H7 (cell line): ENCODE data around the gene BBX. TPM values are rescaled to one million over a fixed set of nuclear protein-coding genes. Genes with fewer than 3 reads are reported as not detected.

Experiments used
- DNase-seq: peaks from one replicate; pipeline ENCODE4 v3.0.0; 2012
- H3K27me3 ChIP-seq: 2 replicates; pipeline ENCODE4 v1.6.0; 2011; ENCODE audit warnings: mild to moderate bottlenecking, low read length; ENCODE audit not compliant: control insufficient read depth, insufficient read depth
- H3K36me3 ChIP-seq: replicated peaks from 2 replicates; pipeline ENCODE4 v1.5.1; 2011; ENCODE audit warnings: low read length; ENCODE audit not compliant: control insufficient read depth, insufficient read depth
- H3K4me3 ChIP-seq: 2 replicates; pipeline ENCODE4 v1.5.1; 2011; ENCODE audit warnings: low read depth, mild to moderate bottlenecking, control low read depth, low read length, moderate library complexity; ENCODE audit not compliant: insufficient read depth
- total RNA-seq: library from RNA; depleted of rRNA; stranded (reverse); fragments of >200 nt; shearing (Covaris generic); gene quantifications from 2 replicates; pipeline ENCODE4 v1.2.3, GENCODE V29; 2014; rRNA removed

BBX gene
- 22.2 and 38.4 TPM in 2 replicates for total RNA-seq

DNA sequence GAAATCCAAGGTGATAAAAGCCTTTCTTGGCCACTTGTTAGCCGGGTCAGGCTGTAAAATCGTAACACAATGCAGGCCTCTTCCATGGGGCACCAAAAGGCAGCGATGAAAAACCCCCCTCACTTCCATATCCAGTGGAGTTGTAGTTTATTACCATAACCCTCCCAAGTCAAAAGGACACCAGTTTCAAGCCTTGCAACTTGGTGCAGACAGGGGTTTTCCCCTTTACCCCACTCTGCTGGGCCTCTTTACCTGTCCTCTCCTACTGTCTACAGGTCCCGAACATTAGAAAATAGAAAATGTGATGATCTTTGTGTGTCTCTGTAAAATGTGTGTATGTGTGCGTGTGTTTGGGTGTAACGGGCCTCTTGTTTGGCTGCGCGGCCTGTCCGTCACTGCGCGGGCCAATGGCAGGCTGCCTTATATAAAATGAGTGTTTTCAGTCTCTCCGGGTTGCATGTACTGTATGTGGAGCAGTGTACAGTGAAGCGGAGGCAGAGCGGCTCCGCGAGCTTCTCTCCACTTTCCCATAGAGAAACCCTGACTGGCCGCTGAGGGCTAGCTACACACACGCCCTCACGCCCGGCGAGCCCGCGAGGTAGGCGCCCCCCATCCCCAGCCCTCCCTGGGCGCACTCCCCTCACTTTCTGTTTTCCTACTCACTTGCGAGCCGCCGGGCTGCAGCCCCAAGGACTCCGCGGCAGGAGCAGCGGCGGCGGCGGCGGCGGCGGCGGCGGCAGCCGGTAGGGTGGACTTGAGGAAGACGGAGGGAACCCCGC lies at the start of gene BBX:
Gene BBX, plus strand, starts transcription at position 453 of the 779 bp plus-strand sequence. CDS start 187,499 bp downstream, outside the sequence.
- DNase-seq: peak; percentile 82
- peaks cover 10% of the 10 kb centered on the region for H3K27me3 ChIP-seq
- no peaks in the 10 kb centered on the region; the same call in 1 of the 2 replicates for H3K36me3 ChIP-seq
- peak within 1 kb of the TSS; percentile 92 for H3K4me3 ChIP-seq

DNA sequence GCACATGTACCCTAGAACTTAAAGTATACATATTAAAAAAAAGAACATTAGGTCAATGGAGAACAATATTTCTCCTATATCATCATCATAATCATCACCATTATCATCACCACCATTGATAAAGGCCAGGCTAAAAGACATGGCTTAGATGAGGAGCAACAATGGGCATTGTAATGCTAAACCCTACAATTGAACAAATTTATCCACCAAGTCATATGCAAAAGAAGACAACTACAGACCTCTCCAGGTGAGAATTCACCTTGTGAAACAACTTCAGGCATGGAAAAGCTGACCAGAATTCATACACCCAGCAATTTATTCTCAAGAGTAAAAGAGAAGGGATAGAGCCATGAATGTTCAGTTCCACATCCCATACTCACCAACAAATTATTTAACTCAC lies 46.3 kb upstream of the BBX start:
- Histone ChIP-seq H3K36me3 (no peaks in the 10 kb centered on the region), H3K4me3 (no peak overlapping the region), H3K27me3 (no peaks in the 10 kb centered on the region)
- no peak for DNase-seq

DNA sequence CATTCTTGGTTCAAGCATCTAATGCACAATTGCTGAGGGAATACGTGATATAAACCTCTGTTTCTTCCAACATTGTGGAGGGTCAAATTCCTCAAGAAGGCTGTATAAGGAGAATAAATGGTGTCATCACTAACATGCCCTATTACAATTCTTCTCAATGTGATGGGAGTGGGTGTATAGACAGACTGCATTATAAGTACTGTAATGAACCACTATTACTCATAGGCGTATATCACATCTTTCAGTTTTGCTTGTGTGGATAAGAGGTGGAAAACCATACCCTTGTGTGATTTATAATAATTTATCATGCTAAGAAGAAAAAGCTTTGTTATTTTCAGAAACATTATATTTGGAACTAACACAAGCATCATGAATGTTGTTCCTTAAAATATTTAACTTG lies 35.3 kb upstream of the BBX start:
- Histone ChIP-seq H3K36me3 (no peaks in the 10 kb centered on the region), H3K4me3 (no peak overlapping the region), H3K27me3 (no peaks in the 10 kb centered on the region)
- no peak for DNase-seq

DNA sequence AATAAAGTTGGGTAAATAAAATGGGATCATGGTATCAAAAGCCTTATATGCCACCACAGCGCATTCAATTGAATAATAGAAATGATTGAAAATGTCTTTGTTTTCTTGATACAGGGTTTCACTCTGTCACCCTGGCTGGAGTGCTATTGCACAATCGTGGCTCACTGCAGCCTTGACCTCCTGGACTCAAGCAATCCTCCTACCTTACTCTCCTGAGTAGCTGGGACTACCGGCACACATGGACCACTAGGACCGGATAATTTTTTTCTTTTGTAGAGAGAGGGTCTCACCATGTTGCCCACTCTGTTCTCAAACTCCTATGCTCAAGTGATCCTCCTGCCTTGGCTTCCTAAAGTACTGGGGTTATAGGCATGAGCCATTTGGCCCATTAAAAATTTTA lies 33.8 kb upstream of the BBX start:
- Histone ChIP-seq H3K36me3 (no peaks in the 10 kb centered on the region), H3K4me3 (no peak overlapping the region), H3K27me3 (no peaks in the 10 kb centered on the region)
- no peak for DNase-seq

DNA sequence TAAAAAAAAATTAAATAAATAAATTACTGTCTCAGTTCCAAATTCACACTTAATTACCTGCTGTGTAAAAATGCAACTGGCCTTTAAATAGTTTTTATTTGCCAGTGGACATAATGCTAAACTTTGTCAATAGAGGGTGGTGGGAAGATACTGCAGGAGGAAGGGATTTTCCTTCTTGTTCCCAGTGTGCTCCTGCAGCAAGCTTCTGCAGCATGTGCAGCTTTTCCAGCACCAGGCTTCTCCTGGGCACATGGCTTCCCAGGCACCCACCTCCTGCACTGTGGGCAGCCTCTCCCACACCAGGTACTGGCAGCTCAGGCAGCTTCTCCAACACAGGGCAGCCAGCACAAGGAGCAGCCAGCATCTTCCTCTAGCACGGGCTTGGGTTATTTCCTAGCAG lies 29.6 kb upstream of the BBX start:
- H3K36me3 ChIP-seq: no peaks in the 10 kb centered on the region
- no peak overlapping the region for H3K4me3 ChIP-seq
- H3K27me3 ChIP-seq: no peaks in the 10 kb centered on the region; the same call in 1 of the 2 replicates
- no peak for DNase-seq

DNA sequence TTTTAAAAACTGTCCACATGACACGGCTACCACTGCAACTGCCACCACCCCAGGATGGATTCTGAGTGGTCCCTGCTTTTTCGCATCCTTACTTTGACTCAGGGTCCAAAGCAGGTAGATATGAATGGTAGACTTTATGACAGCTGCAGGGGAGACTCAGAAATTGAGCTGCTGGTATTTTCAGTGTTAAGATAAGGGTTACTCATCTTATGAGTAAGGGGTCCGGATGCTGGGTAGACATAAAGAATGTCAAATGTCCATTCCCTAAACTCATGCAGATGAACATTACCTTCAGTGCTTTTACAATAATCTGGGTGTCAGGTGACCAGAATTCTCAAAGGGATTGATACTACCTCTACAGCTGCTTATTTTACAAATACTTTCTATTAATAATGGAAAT lies 25.9 kb upstream of the BBX start:
- Histone ChIP-seq H3K36me3 (no peaks in the 10 kb centered on the region), H3K27me3 (no peaks in the 10 kb centered on the region; the same call in 1 of the 2 replicates), H3K4me3 (no peak overlapping the region)
- DNase-seq: no peak

DNA sequence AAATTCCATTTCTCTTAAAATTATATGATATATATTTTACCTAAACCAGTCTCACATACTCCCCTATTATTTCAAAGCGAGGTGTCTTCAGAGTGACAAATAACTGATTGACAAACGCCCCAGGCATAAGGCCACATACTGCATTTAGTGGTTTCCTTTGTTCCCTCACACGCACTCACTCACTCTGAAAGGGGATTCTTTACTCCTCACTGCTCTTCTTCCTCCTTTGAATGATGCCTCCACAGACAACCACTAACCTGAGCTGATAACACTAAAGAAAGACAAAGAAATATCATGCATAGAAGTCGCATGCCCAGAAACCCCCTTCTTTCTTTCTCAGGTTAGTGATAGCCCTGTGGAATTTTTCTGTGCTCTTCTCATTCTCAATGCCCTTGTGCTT lies 24.1 kb upstream of the BBX start:
- Histone ChIP-seq H3K4me3 (no peak overlapping the region), H3K27me3 (no peaks in the 10 kb centered on the region; the same call in 1 of the 2 replicates), H3K36me3 (no peaks in the 10 kb centered on the region)
- DNase-seq: peak; percentile 13

DNA sequence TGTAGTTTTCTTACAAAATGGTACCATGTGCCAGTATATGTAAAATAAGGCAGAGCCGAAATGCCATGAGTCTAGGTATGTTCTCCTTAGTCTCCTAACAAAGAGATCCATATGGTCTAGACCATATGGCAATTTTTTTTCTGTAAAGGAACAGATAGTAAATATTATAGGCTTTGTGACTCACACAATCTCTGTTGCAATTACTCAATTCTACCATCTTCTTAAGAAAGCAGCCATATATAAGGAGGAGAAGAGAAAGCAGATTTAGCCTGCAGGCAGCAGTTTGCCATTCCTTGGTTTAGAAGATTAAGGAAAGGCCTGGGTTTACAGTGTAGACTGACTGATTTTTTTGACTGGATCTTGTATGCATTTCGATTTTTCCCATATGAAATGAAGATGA lies 16.3 kb upstream of the BBX start:
- no peak for DNase-seq
- Histone ChIP-seq H3K4me3 (no peak overlapping the region), H3K27me3 (no peaks in the 10 kb centered on the region), H3K36me3 (no peaks in the 10 kb centered on the region)

DNA sequence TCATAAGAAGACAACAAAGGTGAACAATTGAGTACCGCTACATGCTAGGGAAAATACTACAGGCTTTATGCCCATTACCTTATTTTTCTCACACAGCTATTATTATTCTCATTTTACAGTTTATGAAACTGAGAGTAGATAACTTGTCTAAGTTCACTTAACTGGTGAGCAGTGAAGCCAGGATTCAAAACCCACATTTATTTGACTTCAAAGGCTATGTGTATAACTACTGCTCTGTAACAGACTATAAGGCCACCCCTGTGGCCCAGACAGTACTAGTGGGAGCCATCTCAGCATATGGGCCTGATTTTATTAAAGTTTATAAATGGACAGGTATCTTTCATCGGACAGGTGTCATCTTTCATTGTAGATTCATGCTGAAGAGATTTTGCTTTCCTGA lies 14.4 kb upstream of the BBX start:
- Histone ChIP-seq H3K4me3 (no peak overlapping the region), H3K36me3 (no peaks in the 10 kb centered on the region), H3K27me3 (no peaks in the 10 kb centered on the region)
- no peak for DNase-seq

DNA sequence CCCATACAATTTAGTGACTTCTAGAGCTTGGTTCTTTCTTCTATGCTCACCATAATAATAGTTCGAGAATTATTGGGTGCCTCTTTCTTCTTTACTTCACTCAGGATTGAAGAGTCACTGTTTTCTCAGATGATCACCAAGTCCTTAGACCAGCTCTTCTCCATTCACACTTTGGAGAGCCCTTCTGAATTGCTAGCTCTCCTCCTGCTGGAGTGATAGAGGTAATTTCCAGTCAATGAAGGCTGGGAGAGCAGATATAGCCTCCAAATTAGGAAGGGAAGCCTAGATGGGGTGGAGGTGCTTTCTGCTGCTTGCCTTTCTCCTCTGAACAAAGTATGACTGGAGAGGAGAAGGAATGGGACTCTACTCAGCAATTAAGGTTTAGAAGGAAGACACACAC lies 10.7 kb upstream of the BBX start:
- Histone ChIP-seq H3K36me3 (no peaks in the 10 kb centered on the region), H3K4me3 (no peak overlapping the region), H3K27me3 (no peaks in the 10 kb centered on the region)
- no peak for DNase-seq

DNA sequence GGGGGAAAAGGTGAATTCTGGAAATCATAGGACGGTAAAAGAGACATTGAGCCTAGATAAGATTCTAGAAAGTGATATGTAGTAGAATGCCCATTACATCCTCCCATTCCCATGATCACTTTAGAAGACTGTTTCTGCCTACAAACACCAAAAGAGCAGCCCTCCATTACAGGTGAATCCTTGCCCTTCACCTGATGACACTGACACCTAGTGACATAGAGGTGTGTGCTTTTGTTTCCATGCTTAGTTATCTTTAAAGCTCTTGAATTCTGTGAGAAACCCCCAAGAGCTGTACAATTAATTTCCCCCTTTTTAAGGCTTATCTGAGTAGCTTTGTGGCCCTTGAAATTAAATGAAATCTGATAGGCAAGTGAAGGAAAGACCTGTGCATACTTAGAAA lies 8.3 kb upstream of the BBX start:
- Histone ChIP-seq H3K36me3 (no peaks in the 10 kb centered on the region), H3K27me3 (no peaks in the 10 kb centered on the region), H3K4me3 (no peak overlapping the region)
- no peak for DNase-seq

DNA sequence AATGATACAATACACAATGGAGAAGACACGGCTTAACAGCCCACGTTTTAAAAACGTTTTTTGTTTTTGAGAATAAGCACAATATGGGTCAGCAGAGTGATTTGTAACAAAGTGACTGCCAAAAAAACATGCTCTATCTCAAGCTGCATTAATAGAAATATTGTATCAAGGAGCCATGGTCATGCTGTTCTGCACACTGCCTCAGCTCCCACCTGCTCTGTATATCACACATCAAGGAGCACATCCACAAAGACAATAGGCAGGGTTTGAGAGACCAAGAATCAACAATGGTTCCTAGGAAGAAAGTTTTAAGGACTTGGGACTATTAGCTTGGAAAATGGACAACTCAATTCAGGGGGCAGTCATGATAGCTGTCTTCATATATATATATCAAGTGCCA lies 6.3 kb upstream of the BBX start:
- Histone ChIP-seq H3K36me3 (no peaks in the 10 kb centered on the region), H3K4me3 (no peak overlapping the region), H3K27me3 (no peaks in the 10 kb centered on the region)
- no peak for DNase-seq

DNA sequence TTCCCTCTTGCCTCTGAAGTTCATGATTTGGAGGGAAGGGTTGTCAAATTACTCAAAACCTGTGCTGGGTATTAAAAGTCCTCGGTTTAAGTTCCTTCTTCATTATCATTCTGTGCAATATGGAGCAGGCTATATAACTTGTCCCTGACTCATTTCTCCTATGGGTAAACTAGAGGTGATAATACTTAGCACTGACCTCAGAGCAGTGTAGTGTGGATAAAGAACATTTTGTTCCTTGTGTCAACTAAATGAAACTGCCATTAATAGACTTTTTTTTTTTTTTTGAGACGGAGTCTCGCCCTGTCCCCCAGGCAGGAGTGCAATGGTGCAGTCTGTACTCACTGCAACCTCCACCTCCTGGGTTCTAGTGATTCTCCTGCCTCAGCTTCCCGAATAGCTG lies 2.2 kb upstream of the BBX start:
- Histone ChIP-seq H3K4me3 (no peak overlapping the region), H3K27me3 (peaks cover 3% of the 10 kb centered on the region), H3K36me3 (no peaks in the 10 kb centered on the region)
- DNase-seq: no peak

DNA sequence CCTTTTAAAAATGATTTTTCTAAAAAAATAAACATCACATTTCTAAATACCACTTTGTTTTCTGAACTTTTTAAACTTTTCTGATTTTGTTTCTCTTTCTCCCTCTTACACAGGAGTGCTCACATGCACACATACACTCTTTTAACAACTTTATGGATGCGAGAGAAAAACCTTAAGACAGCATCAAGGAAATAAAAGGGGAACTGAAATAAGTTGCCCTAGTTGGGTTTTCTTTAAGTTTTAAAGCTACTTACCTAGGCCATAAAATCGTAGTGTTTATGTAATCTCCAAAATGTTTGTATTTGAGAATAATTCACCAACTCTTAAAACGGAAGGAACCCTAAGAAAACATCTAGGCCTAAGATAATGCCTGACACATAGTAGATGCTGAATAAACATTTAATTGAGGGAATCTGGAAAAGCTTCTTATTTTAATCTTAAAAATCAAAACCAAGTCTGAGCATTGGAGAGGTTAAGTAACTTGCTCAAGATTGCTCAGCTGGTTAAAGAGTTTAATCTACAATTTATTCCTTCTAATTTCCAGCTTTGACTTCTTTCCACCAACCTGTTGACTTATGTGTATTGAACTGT lies 1.2 kb upstream of the BBX start:
- no peak for DNase-seq
- peaks cover 10% of the 10 kb centered on the region for H3K27me3 ChIP-seq
- H3K36me3 ChIP-seq: no peaks in the 10 kb centered on the region
- no peak overlapping the region for H3K4me3 ChIP-seq

DNA sequence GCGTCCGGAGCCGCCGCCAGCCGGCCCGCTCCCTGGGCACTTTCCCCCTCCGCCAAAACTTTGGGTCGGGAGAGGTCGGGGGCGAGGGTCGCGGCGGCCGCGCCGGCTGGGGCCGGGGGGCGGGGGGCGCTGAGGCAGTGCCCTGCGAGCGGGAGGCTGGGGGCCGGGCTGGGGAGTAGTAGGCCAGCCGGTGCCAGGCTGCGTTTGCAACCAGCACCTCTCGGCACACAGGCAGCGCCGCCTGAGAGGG lies 452 bp downstream of the BBX start:
- Histone ChIP-seq H3K4me3 (peak overlapping the region; percentile 92), H3K27me3 (peaks cover 10% of the 10 kb centered on the region), H3K36me3 (no peaks in the 10 kb centered on the region; the same call in 1 of the 2 replicates)
- peak; percentile 74 for DNase-seq
